ENCODE results near the gene EFS.
A peak's percentile ranks its signal among the peaks of the same experiment; 100 is the strongest.

EFS gene

DNA sequence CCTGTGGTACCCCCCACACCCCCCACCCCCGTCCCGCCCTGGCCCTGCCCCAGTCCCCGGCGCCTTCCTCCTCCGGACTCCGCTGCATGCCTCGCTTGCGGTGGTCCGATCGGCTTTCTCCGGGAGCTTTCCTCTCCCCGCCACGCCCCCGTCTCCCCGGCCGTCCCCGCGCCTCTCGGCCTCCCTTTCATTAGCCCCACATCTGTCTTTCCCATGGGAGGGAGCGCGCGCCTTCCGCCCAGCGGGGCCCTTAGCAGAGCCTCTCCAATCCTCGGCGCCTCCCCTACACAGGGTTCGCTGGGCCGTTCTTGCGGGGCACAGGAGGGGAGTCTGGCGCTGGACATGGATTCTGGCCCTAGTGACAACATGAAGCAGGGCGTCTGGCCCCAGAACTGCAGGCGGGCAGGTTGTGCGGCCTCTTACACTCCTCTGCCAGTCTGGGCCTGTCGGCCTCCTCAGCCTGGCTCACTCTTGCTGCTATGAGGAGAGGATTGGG lies 1.5 kb upstream of the EFS start:
- no peak overlapping the region for H3K27ac ChIP-seq
- TF ChIP-seq ZFX (IDR thresholded peaks at IDR 0.05): no peak

DNA sequence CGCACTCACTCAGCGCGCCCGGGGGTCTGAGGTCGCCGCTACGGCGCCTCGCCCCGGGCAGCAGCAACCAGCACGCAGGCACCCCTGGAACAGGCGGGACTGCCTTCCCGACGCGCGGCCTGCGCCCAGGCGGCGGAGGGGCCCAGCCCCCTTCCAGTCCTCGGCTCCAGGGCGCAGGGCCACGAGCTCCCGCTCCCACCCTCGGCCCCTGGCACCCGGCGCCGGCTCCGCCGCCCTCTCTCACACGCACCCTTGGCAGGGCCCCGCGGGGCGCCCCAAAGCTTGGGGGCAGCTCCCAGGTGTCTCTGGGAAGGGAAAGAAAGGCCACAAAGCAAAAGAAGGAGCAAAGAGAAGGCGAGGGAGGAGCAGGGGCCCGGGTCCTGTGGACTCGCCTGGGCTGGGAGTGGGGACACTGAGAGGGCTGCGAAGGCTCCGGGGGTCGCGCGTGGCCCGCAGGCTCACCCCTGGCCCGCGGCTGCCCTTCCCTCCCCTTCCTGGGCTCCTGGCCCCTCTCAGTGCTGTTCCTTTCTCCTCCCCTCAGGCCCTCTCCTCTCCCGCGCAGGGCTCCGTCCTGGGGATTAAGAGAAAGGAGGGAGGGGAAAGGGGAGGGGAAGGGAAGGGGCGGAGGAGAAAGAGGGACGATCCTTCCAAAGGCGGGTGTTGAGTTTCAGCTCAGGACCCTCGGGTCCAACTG lies 907 bp upstream of the EFS start:
- TF ChIP-seq, protein P1, sequence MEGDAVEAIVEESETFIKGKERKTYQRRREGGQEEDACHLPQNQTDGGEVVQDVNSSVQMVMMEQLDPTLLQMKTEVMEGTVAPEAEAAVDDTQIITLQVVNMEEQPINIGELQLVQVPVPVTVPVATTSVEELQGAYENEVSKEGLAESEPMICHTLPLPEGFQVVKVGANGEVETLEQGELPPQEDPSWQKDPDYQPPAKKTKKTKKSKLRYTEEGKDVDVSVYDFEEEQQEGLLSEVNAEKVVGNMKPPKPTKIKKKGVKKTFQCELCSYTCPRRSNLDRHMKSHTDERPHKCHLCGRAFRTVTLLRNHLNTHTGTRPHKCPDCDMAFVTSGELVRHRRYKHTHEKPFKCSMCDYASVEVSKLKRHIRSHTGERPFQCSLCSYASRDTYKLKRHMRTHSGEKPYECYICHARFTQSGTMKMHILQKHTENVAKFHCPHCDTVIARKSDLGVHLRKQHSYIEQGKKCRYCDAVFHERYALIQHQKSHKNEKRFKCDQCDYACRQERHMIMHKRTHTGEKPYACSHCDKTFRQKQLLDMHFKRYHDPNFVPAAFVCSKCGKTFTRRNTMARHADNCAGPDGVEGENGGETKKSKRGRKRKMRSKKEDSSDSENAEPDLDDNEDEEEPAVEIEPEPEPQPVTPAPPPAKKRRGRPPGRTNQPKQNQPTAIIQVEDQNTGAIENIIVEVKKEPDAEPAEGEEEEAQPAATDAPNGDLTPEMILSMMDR (conservative IDR thresholded peaks at IDR 0.05): no peak
- H3K27ac ChIP-seq: peak overlapping the region; percentile 97

DNA sequence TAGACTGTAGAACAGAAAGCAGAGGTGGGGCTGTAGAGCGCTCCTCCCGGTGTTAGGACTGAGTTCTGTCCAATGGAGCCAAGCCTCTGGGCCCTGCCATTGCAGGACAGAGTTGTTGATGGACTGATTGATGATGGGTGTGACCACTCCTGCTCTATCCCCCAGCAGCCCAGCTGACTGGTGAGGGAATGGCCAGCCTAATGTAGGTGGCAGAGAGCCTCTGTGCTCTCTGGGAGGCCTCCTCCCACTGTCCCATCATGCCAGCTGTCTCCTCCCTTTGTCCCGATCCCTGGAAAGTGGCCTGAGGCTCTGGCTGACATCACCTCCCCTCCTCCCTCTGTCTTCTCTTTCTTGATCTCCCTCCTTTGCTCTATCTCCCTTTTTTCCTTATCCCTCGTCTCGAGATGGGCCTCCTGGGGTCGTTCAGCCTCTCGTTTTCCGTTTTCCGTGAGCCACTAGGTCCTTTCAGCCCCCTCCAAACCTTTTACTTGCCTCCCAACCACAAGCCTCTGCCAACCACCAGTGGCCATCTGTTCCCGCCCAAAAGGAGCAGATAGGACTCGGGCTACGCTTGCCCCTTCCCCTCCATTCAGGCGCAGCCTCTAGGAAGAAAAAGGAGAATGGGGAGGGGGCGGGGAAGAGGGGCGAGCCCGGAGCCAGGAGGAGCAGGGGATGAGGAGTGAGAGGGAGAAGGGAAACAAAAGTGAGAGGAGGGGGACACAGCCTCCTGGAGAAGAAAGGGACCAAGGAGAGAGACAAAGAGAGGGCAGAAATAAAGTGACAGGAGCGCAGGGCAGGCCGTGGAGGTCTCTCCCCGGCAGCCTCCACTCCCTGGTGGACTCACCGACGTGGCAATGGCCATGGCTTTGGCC lies 572 bp downstream of the EFS start:
- H3K27ac ChIP-seq: peak overlapping the region; percentile 97
- no peak for TF ChIP-seq ZFX (IDR thresholded peaks at IDR 0.05)
- TF ChIP-seq, protein P1 (conservative IDR thresholded peaks at IDR 0.05): no peak

DNA sequence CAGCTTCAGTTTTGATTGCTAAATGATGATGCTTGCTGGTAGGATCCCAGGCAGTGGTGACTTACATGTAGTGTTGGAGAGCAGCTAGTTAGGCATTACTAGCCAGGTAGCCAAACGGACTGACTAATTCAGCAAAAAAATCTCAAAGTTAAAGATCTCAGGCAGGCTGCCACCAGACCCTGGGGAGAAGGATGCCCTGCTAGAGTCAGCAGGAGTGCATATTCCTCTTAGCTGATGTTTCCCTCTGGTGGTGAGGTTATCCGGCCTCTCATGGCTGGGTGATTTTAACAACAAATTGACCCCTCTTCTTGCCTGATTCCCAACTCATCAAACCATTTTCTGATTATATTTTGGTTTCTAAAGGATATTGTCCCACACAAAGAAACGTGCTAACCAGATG lies 2.8 kb downstream of the EFS start:
- TF ChIP-seq, protein P1 (conservative IDR thresholded peaks at IDR 0.05): no peak
- no peak overlapping the region for H3K27ac ChIP-seq

DNA sequence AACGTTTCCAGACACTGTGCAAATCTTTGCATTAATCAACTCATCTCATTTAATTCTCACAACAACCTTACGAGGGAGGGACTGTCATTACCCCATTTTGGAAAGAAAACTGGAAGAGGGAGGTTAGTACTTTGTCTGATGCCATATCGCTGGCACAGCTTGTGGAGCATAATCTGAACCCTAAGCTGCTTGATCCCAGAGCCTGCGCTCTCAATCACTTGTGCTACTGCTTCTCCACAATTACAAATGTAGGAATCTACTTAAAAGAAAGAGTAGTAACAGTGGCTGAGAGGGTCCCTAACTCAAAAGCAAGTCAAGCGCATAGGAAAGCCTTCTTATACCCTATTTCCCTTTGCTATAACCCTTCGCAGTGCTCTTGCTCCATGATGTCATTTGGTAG lies 3.2 kb downstream of the EFS start:
- no peak for TF ChIP-seq ZFX (IDR thresholded peaks at IDR 0.05)
- TF ChIP-seq, protein P1 (conservative IDR thresholded peaks at IDR 0.05): no peak
- no peak overlapping the region for H3K27ac ChIP-seq

DNA sequence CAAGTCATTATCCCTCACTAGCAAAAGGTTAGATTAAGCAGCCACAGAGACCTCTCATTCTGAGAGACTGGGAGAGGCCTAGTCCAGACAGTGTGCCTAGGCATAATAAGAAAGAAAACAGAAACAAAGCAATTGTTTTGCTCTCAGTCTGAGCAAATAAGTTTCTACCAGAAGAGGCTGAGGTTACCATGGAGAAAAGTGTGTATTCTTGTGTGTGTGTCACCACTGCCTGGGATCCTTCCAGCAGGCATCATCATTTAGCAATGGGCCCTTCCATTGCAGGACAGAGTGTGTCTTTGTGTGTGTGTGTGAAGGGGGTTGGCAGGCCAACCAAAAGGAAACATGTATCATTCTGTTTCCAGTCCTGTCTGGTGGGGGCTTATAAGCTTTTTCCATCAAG lies 3.7 kb downstream of the EFS start:
- TF ChIP-seq, protein P1 (conservative IDR thresholded peaks at IDR 0.05): no peak
- no peak for TF ChIP-seq ZFX (IDR thresholded peaks at IDR 0.05)
- no peak overlapping the region for H3K27ac ChIP-seq

DNA sequence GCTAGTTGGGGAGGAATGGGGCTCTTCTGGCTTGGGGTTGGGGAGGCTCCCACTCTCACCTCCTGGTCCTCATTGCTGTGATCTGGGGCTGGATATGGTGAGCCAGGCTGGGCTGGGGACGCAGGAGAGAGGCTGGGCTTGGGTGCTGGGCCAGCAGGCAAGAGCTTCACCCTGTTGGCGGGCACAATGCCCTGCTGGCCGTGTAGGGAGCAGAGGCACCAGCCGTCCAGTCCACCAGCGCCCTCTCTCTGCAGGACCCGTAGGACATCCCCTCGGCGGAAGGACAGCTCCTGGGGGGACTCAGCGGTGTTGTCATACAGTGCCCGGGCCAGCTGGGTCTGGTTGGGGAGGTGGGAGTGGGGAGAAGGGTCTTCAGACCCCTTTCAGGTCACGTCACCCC lies 4.5 kb downstream of the EFS start:
- TF ChIP-seq, protein P1 (conservative IDR thresholded peaks at IDR 0.05): no peak
- TF ChIP-seq ZFX (IDR thresholded peaks at IDR 0.05): no peak
- H3K27ac ChIP-seq: no peak overlapping the region

Measured in C4-2B (cell line).